Measurements from ENCODE around the gene ANKRD31. TPM values are rescaled to one million over a fixed set of nuclear protein-coding genes. Genes with fewer than 3 reads are reported as not detected.
"Not testable (repeated sequence)": the region's sequence is repeated elsewhere in the genome, so short reads cannot be mapped to it uniquely, and the experiment has no call there.

Gene ANKRD31
- polyA plus RNA-seq, 4 donors = 0.48 to 0.67 (median 0.52) TPM

GRCh38 chr5:75226916-75227315 is 9.8 kb downstream of the ANKRD31 start:
- no peak for DNase-seq (ENCODE audit: low read depth in 4 of 4, low spot score in 3 of 4)

- no peak for DNase-seq (ENCODE audit: low read depth in 4 of 4, low spot score in 3 of 4)
Measured at GRCh38 chr5:75225506-75225905, 11.2 kb downstream of the ANKRD31 start.

GRCh38 chr5:75220787-75221186 is 15.9 kb downstream of the ANKRD31 start:
- not testable (repeated sequence) for DNase-seq (ENCODE audit: low read depth in 4 of 4, low spot score in 3 of 4)

GRCh38 chr5:75214928-75215327 is 21.8 kb downstream of the ANKRD31 start:
- DNase-seq (ENCODE audit: low read depth in 4 of 4, low spot score in 3 of 4) = no peak

- no peak for DNase-seq (ENCODE audit: low read depth in 4 of 4, low spot score in 3 of 4)
Measured at GRCh38 chr5:75214409-75214808, 22.3 kb downstream of the ANKRD31 start.

- no peak for DNase-seq (ENCODE audit: low read depth in 4 of 4, low spot score in 3 of 4)
Measured at GRCh38 chr5:75203604-75204003, 33.1 kb downstream of the ANKRD31 start.

GRCh38 chr5:75202935-75203334 is 33.7 kb downstream of the ANKRD31 start:
- DNase-seq (ENCODE audit: low read depth in 4 of 4, low spot score in 3 of 4) = no peak

- no peak for DNase-seq (ENCODE audit: low read depth in 4 of 4, low spot score in 3 of 4)
Measured at GRCh38 chr5:75200776-75201175, 35.9 kb downstream of the ANKRD31 start.

- DNase-seq (ENCODE audit: low read depth in 4 of 4, low spot score in 3 of 4) = no peak
Measured at GRCh38 chr5:75199946-75200345, 36.7 kb downstream of the ANKRD31 start.

- DNase-seq (ENCODE audit: low read depth in 4 of 4, low spot score in 3 of 4) = no peak
Measured at GRCh38 chr5:75199071-75199470, 37.6 kb downstream of the ANKRD31 start.

GRCh38 chr5:75197745-75198144 is 38.9 kb downstream of the ANKRD31 start:
- no peak for DNase-seq (ENCODE audit: low read depth in 4 of 4, low spot score in 3 of 4)

GRCh38 chr5:75192804-75193203 is 43.9 kb downstream of the ANKRD31 start:
- no peak for DNase-seq (ENCODE audit: low read depth in 4 of 4, low spot score in 3 of 4)

- DNase-seq (ENCODE audit: low read depth in 4 of 4, low spot score in 3 of 4) = no peak
Measured at GRCh38 chr5:75192264-75192663, 44.4 kb downstream of the ANKRD31 start.

GRCh38 chr5:75190227-75190626 is 46.5 kb downstream of the ANKRD31 start:
- DNase-seq (ENCODE audit: low read depth in 4 of 4, low spot score in 3 of 4) = no peak

GRCh38 chr5:75189353-75189752 is 47.3 kb downstream of the ANKRD31 start:
- DNase-seq (ENCODE audit: low read depth in 4 of 4, low spot score in 3 of 4) = no peak

- no peak for DNase-seq (ENCODE audit: low read depth in 4 of 4, low spot score in 3 of 4)
Measured at GRCh38 chr5:75185763-75186162, 50.9 kb downstream of the ANKRD31 start.

- not testable (repeated sequence) for DNase-seq (ENCODE audit: low read depth in 4 of 4, low spot score in 3 of 4)
Measured at GRCh38 chr5:75176009-75176408, 60.7 kb downstream of the ANKRD31 start.

GRCh38 chr5:75174872-75175271 is 61.8 kb downstream of the ANKRD31 start:
- DNase-seq (ENCODE audit: low read depth in 4 of 4, low spot score in 3 of 4) = not testable (repeated sequence)

- no peak for DNase-seq (ENCODE audit: low read depth in 4 of 4, low spot score in 3 of 4)
Measured at GRCh38 chr5:75169516-75169915, 67.2 kb downstream of the ANKRD31 start.

GRCh38 chr5:75168026-75168735 is 68.5 kb downstream of the ANKRD31 start:
- no peak for DNase-seq (ENCODE audit: low read depth in 4 of 4, low spot score in 3 of 4)

- DNase-seq (ENCODE audit: low read depth in 4 of 4, low spot score in 3 of 4) = no peak
Measured at GRCh38 chr5:75167345-75167744, 69.3 kb downstream of the ANKRD31 start.

- DNase-seq (ENCODE audit: low read depth in 4 of 4, low spot score in 3 of 4) = not testable (repeated sequence)
Measured at GRCh38 chr5:75161508-75161907, 75.2 kb downstream of the ANKRD31 start.

- DNase-seq (ENCODE audit: low read depth in 4 of 4, low spot score in 3 of 4) = no peak
Measured at GRCh38 chr5:75156585-75156984, 80.1 kb downstream of the ANKRD31 start.

All from right renal pelvis (tissue), 4 donors.